Body of pancreas (tissue), 4 donors: ENCODE results near the gene ARFIP2. TPM values are rescaled to one million over a fixed set of nuclear protein-coding genes. Genes with fewer than 3 reads are reported as not detected.

Experiments
- ATAC-seq: fragments of 150-250 bp; one replicate; pipeline ENCODE4 v1.9.1; 2016
- DNase-seq, 4 donors: peaks; one replicate each; pipeline ENCODE4 v3.0.0-alpha.2; 2019
- H3K27ac ChIP-seq, 4 donors: fragments of 200-600 bp; sonication (generic); 1 replicate in 3 of 4; 2 replicates in 1 of 4; pipeline versions ENCODE4 v1.5.1 to v1.6.1; 2016 to 2019; ENCODE audit warnings: mild to moderate bottlenecking in 1 of 4, mixed read lengths in 1 of 4, moderate library complexity in 1 of 4
- H3K27me3 ChIP-seq, 2 donors: fragments of 200-600 bp; sonication (generic); one replicate each; pipeline ENCODE4 v1.6.0; 2016; ENCODE audit warnings: mild to moderate bottlenecking in 1 of 2
- H3K36me3 ChIP-seq, 2 donors: fragments of 200-600 bp; sonication (generic); replicated peaks in 1 of 2; 2 replicates each; pipeline ENCODE4 v1.5.1; 2016; ENCODE audit warnings: low read depth in 2 of 2; ENCODE audit not compliant: insufficient read depth in 1 of 2
- H3K4me1 ChIP-seq: fragments of 200-600 bp; sonication (generic); one replicate; pipeline ENCODE4 v1.6.0; 2016
- H3K4me3 ChIP-seq, 2 donors: fragments of 200-600 bp; sonication (generic); 1 replicate in 1 of 2; 2 replicates in 1 of 2; pipeline ENCODE4 v1.5.1; 2016 to 2019
- H3K9me3 ChIP-seq, 3 donors: fragments of 200-600 bp; sonication (generic); 1 replicate in 2 of 3; 2 replicates in 1 of 3; pipeline ENCODE4 v1.5.1; 2016
- CTCF ChIP-seq, 7 experiments: fragments of 450-650 bp in 4 of 7; fragments of 200-600 bp in 3 of 7; sonication (generic) in 3 of 7; IDR thresholded peaks; one replicate each; pipeline ENCODE4 v1.5.1; 2016 to 2019; ENCODE audit warnings: antibody characterized with exemption in 7 of 7
- POLR2A ChIP-seq, 3 donors: fragments of 450-650 bp; IDR thresholded peaks; one replicate each; pipeline ENCODE4 v1.6.1; 2016; ENCODE audit warnings: antibody characterized with exemption in 3 of 3, mild to moderate bottlenecking in 2 of 3
- WGBS, 2 donors: methylation state at CpG; one replicate each; pipeline ENCODE4 v1.1.5; 2017; 5-methylcytosine and 5-hydroxymethylcytosine counted together
- intact Hi-C: fragments of 100-400 bp; cut with DNase I; formaldehyde crosslinking; loops from one replicate; pipeline ENCODE4 v1.15.1; 2023
- total RNA-seq, 2 donors: library from RNA; depleted of rRNA; stranded (reverse); fragments of >200 nt; gene quantifications; one replicate each; pipeline ENCODE4 v1.1.0, GENCODE V29; 2016

ARFIP2 gene
- total RNA-seq, 2 donors from 2014 or later, result 47.2 to 82.7 TPM

GRCh38 chr11:6459099-6459450 lies 22.1 kb downstream of the ARFIP2 start:
- no peak for ATAC-seq
- WGBS, 2 donors, result 68 to 85% methylated on average over 1 of the region's 1 CpG
- Histone ChIP-seq H3K9me3 (no peaks in the 10 kb centered on the region), H3K4me3 (no peak overlapping the region), H3K27me3 (no peaks in the 10 kb centered on the region), H3K36me3 (peaks cover 13 to 16% of the 10 kb centered on the region in 2 donors), H3K27ac (peak overlapping the region in 3 of 4 donors; percentile 21 to 59 (median 58)), H3K4me1 (peaks cover 13% of the 10 kb centered on the region)
- TF ChIP-seq CTCF (IDR thresholded peaks at IDR 0.05) (no peak), POLR2A (IDR thresholded peaks at IDR 0.05) (no peak)
- no peak for DNase-seq
- intact Hi-C loops, result no loop called here

- WGBS, 2 donors, result 45 to 57% methylated on average over 2 of the region's 2 CpGs
- intact Hi-C loops, result no loop called here
- ATAC-seq (peak; percentile 86), DNase-seq (peak in 3 of 4 donors; percentile 26 to 54 (median 38))
- Histone ChIP-seq H3K36me3 (peaks cover 13 to 16% of the 10 kb centered on the region in 2 donors), H3K27me3 (no peaks in the 10 kb centered on the region), H3K4me1 (peaks cover 13% of the 10 kb centered on the region), H3K4me3 (no peak overlapping the region), H3K27ac (peak overlapping the region in 3 of 4 donors; percentile 41 to 59 (median 58)), H3K9me3 (no peaks in the 10 kb centered on the region)
- TF ChIP-seq CTCF (IDR thresholded peaks at IDR 0.05) (no peak), POLR2A (IDR thresholded peaks at IDR 0.05) (no peak)
These were observed 22.6 kb downstream of the ARFIP2 start for GRCh38 chr11:6458352-6459098.

- DNase-seq, result no peak
- TF ChIP-seq POLR2A (IDR thresholded peaks at IDR 0.05) (no peak), CTCF (IDR thresholded peaks at IDR 0.05) (no peak)
- Histone ChIP-seq H3K4me3 (no peak overlapping the region), H3K36me3 (peaks cover 13 to 16% of the 10 kb centered on the region in 2 donors), H3K27ac (peak overlapping the region; percentile 11 to 59 (median 50)), H3K9me3 (no peaks in the 10 kb centered on the region), H3K27me3 (no peaks in the 10 kb centered on the region), H3K4me1 (peaks cover 13% of the 10 kb centered on the region)
- peak; percentile 9 for ATAC-seq
- intact Hi-C loops, result no loop called here
- WGBS, 2 donors, result 84 to 88% methylated on average over 21 to 23 of the region's 26 CpGs
These were observed 23.4 kb downstream of the ARFIP2 start for GRCh38 chr11:6457581-6458320.

- DNase-seq, result no peak
- WGBS, 2 donors, result 94% methylated on average over 38 to 43 of the region's 56 CpGs
- no peak for TF ChIP-seq CTCF (IDR thresholded peaks at IDR 0.05)
- no peak for TF ChIP-seq POLR2A (IDR thresholded peaks at IDR 0.05)
- H3K27ac ChIP-seq, result no peak overlapping the region
- H3K4me3 ChIP-seq, result no peak overlapping the region
- intact Hi-C loops, result no loop called here
- H3K27me3 ChIP-seq, result no peaks in the 10 kb centered on the region
- ATAC-seq, result no peak
- peaks cover 13 to 16% of the 10 kb centered on the region in 2 donors for H3K36me3 ChIP-seq
- H3K9me3 ChIP-seq, result no peaks in the 10 kb centered on the region
- H3K4me1 ChIP-seq, result peaks cover 13% of the 10 kb centered on the region
These were observed 24.6 kb downstream of the ARFIP2 start for GRCh38 chr11:6456361-6457073.
